HL-60 (cell line): ENCODE results near the gene NTRK2.

Experiments
- DNase-seq, 2 experiments: peaks; one replicate each; pipeline ENCODE4 v3.0.0-alpha.2; 2010 to 2020; ENCODE audit warnings: low read depth in 1 of 2, low spot score in 1 of 2
- H3K27ac ChIP-seq: fragments of 250-450 bp; sonication (Bioruptor Pico); replicated peaks from 2 replicates; pipeline ENCODE4 v1.5.1; 2020; ENCODE audit warnings: mild to moderate bottlenecking, moderate library complexity
- H3K27me3 ChIP-seq: fragments of 250-450 bp; sonication (Bioruptor Pico); 2 replicates; pipeline ENCODE4 v1.5.1; 2021; ENCODE audit warnings: mild to moderate bottlenecking, moderate library complexity; ENCODE audit not compliant: insufficient read depth, poor library complexity, severe bottlenecking
- H3K4me3 ChIP-seq: replicated peaks from 2 replicates; pipeline ENCODE4 v1.5.1; 2011; ENCODE audit warnings: mild to moderate bottlenecking, control low read depth, low read length; ENCODE audit not compliant: insufficient read depth
- CTCF ChIP-seq: IDR thresholded peaks from one replicate; pipeline ENCODE4 v1.5.1; 2011; ENCODE audit warnings: low read length, control low read depth, inconsistent platforms; ENCODE audit not compliant: insufficient read depth
- GABPA ChIP-seq: IDR thresholded peaks from 2 replicates; pipeline ENCODE4 v1.6.1; 2012; ENCODE audit warnings: low read depth
- POLR2AphosphoS5 ChIP-seq: IDR thresholded peaks from 2 replicates; pipeline ENCODE4 v1.6.1; 2012; ENCODE audit warnings: low read depth
- REST ChIP-seq: IDR thresholded peaks from 2 replicates; pipeline ENCODE4 v1.6.1; 2012; ENCODE audit warnings: low read depth; ENCODE audit not compliant: insufficient replicate concordance
- SPI1 ChIP-seq: IDR thresholded peaks from 2 replicates; pipeline ENCODE4 v1.6.1; 2012; ENCODE audit warnings: low read depth, mild to moderate bottlenecking, borderline replicate concordance

NTRK2 gene

GRCh38 chr9:85007748-85008147 lies 338.2 kb downstream of the NTRK2 start:
- no peaks in the 10 kb centered on the region for H3K27me3 ChIP-seq
- DNase-seq, result no peak
- no peak overlapping the region for H3K4me3 ChIP-seq
- TF ChIP-seq REST (no peak), CTCF (no peak), SPI1 (no peak), GABPA (no peak), POLR2AphosphoS5 (no peak)
- no peak overlapping the region for H3K27ac ChIP-seq

GRCh38 chr9:85008215-85008614 lies 338.7 kb downstream of the NTRK2 start:
- no peak overlapping the region for H3K27ac ChIP-seq
- H3K4me3 ChIP-seq, result no peak overlapping the region
- no peak for TF ChIP-seq CTCF
- TF ChIP-seq SPI1, result no peak
- TF ChIP-seq POLR2AphosphoS5, result no peak
- TF ChIP-seq REST, result no peak
- TF ChIP-seq GABPA, result no peak
- no peaks in the 10 kb centered on the region for H3K27me3 ChIP-seq
- DNase-seq, result no peak

GRCh38 chr9:85009251-85009650 lies 339.7 kb downstream of the NTRK2 start:
- TF ChIP-seq SPI1 (no peak), REST (no peak), POLR2AphosphoS5 (no peak), CTCF (no peak), GABPA (no peak)
- H3K4me3 ChIP-seq, result no peak overlapping the region
- no peaks in the 10 kb centered on the region for H3K27me3 ChIP-seq
- H3K27ac ChIP-seq, result no peak overlapping the region
- peak in 1 of 2 experiments; percentile 3 for DNase-seq
